GM19438 (cell line): ENCODE data around the gene CIPC.

Experiments
- ATAC-seq: cut with Tn5 transposase; IDR thresholded peaks from one replicate; pipeline ENCODE4 v1.9.1; 2021; ENCODE audit warnings: low read depth; ENCODE audit not compliant: unreplicated experiment

CIPC gene

DNA sequence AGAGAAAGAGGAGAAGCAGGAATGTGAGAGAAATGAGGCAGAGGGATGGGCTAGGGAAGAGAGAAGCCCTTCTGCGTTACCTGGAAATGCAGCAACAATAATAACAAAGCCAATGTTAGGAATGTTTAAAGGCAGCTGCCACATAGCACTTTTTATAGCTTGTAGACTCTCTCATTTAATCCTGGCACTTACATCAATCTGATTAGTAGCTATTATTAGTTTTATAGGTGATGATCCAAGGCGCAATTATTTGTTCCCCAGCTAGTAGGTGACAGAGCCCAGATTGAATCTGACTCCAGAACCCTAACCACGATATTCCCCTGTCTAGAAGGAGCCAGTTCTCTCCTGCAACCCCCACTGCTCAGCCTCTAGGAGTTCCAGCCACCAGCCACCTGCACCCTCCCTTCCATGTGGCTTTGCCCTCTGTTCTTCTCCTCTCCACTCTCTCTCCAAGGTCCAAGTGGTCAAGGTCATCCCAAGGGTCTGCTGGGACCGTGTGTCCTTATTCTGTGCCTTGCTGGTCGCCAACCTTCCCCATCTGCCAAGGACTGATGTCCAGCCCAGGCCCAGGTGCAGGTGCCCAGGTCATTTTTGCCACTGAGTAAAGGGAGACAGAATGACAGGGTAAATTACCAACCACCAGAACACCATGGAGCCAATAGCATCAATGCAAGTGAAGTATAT, 29.4 kb upstream of the CIPC start:
- no peak for ATAC-seq

DNA sequence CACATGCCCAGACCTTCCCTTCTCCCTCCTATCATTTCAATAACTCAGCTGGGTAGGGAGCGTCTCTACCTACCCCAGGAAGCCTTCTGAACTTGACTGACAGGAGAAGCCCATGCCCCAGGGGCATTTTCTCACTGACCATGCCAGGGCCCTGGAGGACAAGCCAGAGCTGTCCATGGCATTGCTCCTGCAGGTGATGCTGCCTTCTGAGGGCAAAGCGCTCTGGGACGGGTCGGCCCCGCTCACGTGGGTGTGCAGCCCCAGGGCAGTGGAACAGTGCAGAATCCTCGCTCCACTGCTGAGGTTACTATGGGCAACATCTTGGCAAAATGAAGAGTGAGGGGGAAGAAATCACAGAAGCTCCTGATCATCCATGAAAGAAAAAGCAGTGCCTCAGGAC, 28.5 kb upstream of the CIPC start:
- no peak for ATAC-seq

DNA sequence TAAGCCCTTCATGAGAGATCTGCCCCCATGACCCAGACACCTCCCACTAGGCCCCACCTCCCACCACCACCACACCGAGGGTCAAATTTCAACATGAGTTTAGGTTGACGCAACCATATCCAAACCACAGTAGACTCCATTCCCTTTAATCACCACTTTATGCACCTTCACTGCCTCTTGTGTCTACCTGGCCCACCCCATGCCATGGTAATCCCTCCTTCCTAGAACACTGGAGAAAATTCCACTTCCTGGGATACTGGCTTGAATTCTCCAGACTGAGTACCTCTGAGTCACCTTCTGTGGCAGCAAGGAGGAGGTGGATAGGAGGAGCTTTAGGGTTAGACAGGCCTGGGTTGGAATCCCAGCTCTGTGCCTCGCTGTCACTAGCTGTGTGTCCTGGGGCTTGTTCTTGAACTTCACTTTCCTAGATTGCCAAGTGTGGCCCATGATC, 26.1 kb upstream of the CIPC start:
- no peak for ATAC-seq

DNA sequence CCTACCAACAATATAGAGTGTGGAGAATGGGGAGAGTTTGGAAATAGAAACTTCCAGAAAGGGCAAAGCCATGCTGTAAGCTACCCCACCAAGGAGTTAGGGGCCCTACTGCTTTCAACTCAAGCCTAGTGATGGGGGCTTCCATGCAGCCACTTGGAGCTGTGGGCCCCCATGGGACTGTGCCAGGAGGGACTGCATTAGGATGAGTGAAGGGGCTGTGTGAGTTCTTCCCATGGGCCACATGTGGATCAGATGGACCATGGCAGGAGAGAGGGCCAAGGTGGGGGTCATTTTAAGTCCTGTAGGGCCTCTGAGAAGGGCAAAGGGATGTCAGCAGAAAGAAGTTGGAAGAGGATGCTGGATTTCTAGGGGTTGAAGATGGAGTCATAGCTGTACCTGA, 23.1 kb upstream of the CIPC start:
- no peak for ATAC-seq

DNA sequence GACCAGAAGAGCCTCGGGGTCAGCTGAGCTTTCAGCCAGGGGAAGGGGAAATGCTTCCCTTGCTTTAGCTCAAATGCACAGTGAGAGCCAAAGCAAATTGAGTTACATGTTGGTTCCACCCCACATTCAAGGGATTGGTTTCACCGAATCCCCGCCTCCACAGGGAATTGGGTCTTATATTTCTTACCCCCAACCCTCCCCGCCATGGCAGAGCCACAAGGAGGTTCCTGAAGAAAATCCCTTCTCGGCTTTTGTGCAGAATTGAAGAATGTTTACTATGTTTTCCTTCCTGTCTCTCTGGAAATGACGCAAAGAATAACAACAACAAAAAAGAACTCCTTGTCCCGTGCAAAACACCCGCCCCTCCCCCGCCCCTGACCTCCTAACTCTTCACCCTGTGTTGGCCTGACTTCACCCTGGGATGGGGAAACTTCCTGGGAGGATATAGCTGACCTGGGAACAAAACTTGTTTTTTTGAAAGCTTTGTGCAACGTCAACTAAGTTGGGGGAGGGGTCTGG, 21.9 kb upstream of the CIPC start:
- ATAC-seq = no peak

DNA sequence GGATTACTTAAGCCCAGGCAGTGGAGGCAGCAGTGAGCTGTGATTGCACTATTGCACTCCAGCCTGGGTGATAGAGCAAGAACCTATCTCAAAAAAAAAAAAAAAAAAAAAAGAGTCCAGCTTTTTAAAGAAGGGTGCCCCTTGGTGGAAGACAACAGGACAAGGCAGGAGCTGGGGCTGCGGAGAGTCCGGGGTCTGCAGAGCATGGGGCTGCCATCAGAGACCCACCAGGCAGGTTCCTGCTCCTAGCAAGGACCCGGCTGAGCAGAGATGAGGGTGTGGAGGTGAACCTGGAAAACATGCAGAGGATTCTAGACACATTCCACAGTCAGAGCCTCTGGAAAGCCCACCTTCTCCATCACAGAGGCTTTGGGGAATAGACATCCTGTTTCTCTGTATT, 21.0 kb upstream of the CIPC start:
- ATAC-seq = no peak

DNA sequence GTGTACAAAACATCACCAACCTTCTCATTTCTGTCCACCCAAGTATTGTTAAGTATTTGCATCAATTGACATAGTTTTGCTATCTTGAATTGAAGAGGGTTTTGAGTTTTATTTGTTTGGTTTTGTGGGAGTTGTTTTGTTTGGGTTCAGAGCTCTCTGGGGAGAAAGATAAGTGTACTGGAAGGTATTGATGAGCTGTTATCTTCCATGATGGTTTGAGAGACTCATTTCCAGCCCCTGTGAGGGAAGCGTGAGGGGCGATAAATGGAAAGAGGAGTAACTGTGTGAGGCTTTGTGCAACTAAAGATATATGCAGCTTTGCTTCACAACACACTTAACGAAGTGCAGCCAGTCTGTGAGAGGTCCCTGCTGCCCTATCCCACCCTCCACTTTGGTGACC, 15.7 kb upstream of the CIPC start:
- ATAC-seq = no peak

DNA sequence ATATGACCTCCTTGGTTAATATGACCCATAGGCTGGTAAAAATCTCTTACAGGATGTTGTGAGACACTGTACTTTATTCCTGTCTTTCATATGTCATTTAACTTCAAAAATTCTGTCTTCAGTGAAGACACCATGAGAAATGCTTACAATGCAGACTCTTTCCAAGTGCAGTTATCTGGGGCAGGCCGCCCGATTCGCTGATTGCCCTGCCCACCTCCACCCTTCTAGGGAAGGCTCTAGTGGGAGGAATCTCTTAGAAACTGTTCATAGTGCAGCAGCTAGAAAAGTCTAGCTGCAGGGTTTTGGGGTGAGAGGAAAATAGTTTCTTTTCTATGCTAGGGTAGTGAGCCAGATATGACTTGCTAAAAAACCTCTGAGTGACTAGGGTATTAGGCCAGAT, 15.0 kb upstream of the CIPC start:
- ATAC-seq = no peak

DNA sequence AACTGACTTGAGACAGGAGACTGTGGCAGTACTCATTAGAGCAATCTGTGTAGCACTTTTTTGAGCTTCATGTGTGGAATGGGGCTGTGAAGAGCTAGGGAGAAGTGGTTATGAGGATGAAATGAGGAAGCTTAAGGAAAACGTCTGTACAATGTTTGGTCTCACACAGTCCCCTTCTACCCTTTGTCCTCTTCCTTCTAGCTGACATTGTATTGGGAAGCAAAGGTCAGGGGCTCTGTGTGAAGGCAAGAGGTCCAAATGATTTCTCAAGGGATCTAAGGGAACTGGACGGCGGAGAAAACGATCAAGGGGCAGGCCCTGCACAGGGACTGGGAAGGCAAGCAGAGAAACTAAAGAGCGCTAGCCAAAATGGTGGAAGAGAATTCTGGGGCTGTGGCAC, 13.1 kb upstream of the CIPC start:
- no peak for ATAC-seq

DNA sequence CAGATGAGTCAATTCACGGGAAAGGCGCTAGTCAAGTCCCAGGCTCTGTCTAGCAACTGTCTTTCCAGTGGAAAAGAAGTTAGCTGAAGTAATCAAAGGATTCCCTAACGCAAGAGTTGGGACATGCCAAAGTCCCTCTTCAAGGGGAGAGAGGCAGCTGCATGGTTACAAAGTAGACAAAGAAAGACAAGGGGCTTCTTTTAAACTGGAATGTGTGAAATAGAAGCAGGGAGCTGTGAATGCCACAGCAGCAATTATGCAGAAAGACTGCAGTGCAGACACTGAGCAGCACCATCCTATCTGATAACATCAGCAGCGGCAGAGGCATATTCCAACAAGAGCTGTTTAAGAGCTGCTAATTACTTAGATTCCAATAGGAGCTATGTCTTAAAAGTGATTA, 12.5 kb upstream of the CIPC start:
- no peak for ATAC-seq

DNA sequence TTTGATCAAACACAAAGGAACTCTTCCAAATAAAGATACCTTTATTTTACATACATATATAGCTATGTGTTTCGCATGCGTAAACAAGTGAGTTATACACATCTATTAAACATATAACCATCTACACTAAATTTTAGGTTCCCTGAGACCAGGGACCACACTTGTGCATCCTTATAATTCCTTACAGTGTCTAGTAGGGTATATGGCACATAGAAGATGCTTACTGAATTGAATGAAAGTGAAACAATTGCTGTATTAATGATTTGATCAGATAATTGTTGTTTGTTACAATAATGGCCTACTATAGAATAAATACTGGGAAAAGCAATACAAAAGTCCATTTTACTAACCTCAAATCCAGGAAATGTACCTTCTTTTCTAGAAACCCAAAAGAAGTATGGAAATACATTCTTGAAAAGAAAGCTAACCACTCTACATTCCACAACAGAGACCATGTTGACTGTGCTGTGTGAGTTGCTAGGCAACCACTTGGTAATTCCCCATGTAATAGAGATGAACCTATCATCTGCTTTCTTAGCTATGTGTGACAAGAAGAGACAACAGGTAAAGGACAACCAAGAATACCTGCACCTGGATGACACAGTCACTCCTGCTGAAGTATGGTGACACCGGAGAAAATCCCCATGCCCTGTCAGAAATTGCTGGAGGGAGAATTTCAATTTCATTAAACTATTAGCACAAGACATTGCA, 11.9 kb upstream of the CIPC start:
- no peak for ATAC-seq

DNA sequence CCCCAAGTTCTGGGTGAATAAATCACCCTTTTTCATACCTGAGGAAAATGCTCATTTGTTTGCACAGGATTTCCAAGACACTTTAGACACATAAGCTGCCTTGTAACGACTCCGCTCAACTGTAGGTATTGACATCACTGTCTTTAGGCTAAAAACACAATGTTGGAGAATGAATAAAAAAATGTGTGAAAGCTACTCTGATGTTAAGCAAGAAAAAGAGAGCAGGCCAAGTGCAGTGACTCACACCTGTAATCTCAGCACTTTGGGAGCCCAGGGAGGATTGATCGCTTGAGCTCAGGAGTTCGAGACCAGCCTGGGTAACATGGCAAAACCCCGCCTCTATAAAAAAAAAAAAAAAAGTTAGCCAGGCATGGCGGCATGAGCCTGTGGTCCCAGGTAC, 11.1 kb upstream of the CIPC start:
- ATAC-seq = no peak

DNA sequence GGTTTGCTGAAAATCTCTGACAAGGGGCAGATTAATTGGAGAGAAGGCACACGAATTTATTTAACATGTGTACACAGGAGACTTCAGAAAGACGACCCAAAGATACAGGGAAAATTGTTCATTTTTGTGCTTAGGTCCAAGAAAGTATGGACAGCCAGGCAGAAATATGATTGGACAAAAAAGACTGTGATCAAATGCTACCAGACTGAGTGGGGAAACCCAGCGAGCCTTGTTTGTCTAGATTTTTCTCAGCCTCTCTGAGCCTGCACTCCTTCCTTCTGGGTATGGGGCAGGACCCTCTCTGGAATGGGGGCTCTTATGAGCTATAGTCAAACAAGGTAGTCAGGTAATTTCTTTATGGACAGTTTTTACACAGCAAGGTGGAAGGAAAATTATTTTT, 10.4 kb upstream of the CIPC start:
- ATAC-seq = no peak

DNA sequence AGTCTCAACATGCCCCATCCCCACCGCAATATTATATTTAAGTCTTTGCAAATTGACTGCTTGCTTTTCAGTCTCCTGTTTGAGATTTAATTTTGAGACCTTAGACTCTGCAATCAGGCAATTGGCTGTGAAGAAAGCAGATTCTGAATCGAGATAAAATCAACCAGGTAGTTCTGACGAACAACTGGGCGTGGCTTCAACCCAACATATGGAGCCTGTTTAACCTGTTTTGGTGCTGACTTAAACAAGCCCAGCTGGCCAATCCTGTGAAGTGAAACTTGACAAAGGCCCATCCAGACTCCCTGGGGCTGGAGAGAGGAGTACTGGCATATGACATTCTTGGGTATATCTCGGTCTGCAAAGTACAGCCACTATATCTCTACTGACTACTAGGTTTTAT, 9.8 kb upstream of the CIPC start:
- ATAC-seq = no peak

DNA sequence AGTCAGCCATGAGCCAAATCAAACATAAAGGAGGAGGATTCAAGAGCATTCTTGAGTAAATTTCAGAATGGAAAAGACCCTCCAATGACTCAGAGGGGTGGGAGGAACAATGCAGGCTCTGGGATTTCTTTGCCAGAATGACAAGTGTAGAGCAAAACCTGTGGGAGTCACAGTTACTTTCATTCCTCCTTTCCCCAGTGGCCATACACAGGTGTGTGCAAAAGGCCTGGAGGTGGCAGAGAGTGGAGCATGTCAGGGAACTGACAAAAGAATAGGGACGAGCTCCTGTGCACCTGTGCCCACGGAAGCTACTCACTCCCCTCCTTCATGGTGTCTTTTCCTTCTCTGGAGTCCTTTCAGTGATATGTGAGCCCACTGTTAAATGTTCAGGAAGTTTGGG, 9.4 kb upstream of the CIPC start:
- ATAC-seq = no peak

DNA sequence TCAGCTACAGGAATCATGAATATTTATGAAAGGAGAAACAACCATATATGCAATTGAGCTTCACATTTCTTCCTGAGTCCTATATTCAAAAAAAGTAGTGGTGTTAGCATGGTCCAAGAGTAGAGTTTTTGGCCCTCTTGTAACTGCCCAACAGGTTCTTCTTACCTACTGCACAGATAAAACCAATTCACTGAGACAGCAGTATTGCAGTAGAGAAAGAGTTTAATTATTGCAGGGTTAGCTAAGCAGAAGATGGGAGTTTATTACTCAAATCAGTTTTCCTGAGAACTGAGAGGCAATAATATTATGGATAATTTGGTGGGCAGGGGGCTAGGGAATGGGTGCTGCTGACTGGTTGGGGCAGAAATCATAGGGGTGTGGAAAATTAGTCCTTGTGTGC, 6.5 kb upstream of the CIPC start:
- no peak for ATAC-seq

DNA sequence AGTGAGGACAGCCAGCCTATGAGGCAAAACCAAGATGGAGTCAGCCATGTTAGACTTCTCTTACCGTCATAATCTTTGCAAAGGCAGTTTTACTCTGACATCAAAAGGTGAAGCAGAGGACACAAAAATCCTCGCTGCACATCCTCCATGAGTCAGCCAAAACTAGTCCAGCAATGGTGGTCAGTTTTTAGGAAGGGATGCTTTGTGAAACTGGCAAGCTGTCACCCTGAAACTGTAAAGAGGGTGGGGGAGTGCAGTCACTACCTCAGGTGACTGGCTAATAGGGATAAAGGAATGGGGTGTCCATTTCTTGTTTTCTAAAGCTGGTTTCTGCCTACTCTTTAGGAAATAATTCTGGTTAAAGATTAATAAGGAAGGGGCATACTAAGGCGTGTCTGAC, 5.4 kb upstream of the CIPC start:
- ATAC-seq = no peak

DNA sequence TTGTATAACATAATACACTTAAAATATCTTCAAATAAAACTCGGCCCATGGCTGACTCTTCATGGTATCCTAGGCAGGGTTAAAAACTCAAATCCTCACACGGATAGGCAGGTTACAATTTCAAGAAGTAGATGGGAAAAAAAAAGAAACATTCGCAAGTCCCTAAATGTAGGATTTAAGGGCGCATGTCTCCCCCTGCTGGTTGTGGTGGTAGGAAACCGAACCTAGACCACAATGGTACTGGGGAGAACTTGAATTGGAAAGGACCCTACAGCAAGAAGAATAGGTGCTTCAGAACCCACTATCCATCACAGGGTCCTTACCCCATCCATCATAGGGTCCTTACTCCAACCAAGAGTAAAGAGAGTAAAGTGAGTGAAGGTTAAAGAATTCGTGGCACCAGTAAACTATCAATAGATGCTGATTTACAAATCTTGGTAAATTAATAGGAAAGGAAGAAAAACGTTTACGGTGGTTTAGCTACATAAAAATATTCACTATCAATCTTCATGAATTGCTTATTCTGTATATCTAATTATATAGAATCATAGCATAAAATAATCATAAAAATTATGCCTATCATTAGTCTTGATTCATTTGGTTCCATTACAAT, 3.3 kb upstream of the CIPC start:
- ATAC-seq = no peak

DNA sequence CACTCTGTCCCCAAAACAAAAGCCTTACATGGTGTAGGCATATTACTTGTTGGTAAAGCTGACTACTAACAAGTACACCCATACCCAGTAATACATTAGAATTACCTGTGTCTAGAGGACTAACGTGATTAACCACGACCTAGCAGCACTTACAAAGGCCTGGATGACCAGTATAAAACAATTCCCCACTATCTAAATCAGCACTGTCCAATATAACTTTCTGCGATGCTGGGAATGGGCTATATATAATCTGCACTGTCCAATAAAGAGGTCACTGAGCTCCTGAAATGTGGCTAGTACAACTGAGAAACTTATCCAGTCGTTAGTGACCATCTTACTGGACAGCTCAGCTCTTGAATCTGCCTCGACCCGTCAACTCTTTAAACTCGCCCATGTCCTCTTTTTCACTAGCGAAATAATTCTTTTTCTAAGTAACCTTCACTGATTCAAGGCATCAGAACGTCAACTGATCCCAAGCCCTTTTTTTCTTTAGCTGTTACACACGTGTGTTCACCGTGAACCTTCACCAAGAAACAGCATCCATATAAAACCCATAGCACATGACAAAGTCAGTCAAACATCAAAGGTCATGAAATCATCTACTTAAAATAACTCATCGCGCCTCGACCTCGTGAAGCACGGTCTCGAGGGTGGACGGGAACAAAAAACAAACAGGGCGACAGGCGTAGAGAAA, 905 bp upstream of the CIPC start:
- peak; percentile 1 for ATAC-seq

DNA sequence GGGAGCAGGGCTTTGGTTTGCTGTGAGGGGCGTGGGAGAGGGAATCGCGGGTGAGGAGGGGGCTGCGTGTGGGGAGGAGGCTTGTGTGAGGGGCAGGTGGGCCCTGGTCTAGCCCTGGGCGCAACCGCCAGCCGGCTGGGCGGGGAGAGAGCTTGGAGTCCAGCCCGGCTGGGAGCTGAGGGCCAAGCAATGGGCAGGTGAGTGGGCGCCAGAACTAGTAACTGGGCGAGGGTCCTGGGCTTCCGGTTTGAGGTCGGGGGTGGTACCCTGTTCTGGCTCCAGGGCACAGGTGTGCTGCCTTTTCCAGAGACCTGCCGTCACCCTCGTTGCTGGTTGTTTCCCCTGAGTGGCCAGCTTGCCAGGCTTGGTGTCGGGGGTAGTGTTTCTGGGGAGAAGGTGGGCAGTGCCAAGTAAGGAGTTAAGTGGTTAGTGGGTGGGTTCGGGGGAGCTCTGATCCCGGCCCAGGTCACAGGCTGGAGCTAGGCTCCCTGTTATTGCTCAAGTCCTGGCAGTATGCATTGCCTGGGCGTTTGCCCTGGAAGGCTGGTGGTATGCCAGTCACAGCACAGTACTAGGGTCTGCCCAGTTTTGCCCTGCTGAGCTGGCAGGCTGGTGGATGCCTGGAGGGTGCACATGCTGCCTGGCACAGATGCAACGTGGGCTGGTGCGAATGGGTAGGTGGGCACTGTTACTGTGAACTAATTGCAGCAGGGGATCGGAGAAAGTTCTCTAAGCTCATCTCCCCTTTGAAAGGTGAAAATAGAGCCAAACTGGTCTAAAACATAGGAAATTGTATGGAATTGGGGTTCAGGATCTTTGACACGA, 683 bp downstream of the CIPC start:
- ATAC-seq = no peak
